ENCODE results near the gene DKC1. TPM values are rescaled to one million over a fixed set of nuclear protein-coding genes. Genes with fewer than 3 reads are reported as not detected.

Gene DKC1
- total RNA-seq, 2 donors from 2014 or later: 28.5 to 55.0 TPM

Other genes starting within 250 kb of the DKC1 start
- gene FAM3A, start 246.6 kb upstream of the DKC1 start, total RNA-seq: 10 to 100 TPM; 63.1 to 71.1 TPM
- 10 to 100 TPM; 41.0 to 48.6 TPM for gene G6PD, start 216.0 kb upstream of the DKC1 start, total RNA-seq
- gene IKBKG, start 215.2 kb upstream of the DKC1 start, total RNA-seq: 10 to 100 TPM; 20.6 to 28.4 TPM
- gene CTAG1A, start 177.7 kb upstream of the DKC1 start, total RNA-seq: not detected
- not detected for gene CTAG1B, start 143.6 kb upstream of the DKC1 start, total RNA-seq
- not detected for gene CTAG2, start 109.3 kb upstream of the DKC1 start, total RNA-seq
- gene GAB3, start 11.8 kb upstream of the DKC1 start, total RNA-seq: 1 to 10 TPM; 1.2 to 1.4 TPM
- 10 to 100 TPM; 13.0 to 24.3 TPM for gene MPP1, start 42.6 kb downstream of the DKC1 start, total RNA-seq
- gene SMIM9, start 71.8 kb downstream of the DKC1 start, total RNA-seq: not detected
- gene F8A1, start 123.5 kb downstream of the DKC1 start, total RNA-seq: 10 to 100 TPM; 32.8 to 39.2 TPM